ENCODE measurements around the gene MAMLD1.

GRCh38 chrX:150339736-150340135, 23.4 kb upstream of the MAMLD1 start:
- no peak for TF ChIP-seq CTCF (conservative IDR thresholded peaks at IDR 0.05; ENCODE audit: low read depth, low read length)
- no peak for TF ChIP-seq EZH2 (IDR thresholded peaks at IDR 0.05; ENCODE audit: borderline replicate concordance, low read depth, low read length, poor library complexity, severe bottlenecking)
